GM12878 (cell line): ENCODE data around the gene DCK. TPM values are rescaled to one million over a fixed set of nuclear protein-coding genes. Genes with fewer than 3 reads are reported as not detected.

Experiments
- ASH2L ChIP-seq: fragments of 300-600, 200-600 bp; sonication (generic); IDR thresholded peaks from 2 replicates; pipeline ENCODE4 v1.6.1; 2017; ENCODE audit warnings: low read depth, mild to moderate bottlenecking, borderline replicate concordance
- BACH1 ChIP-seq: fragments of 450-650 bp; IDR thresholded peaks from 2 replicates; pipeline ENCODE4 v1.6.1; 2017; ENCODE audit warnings: mild to moderate bottlenecking, borderline replicate concordance
- BCL3 ChIP-seq: IDR thresholded peaks from 2 replicates; pipeline ENCODE4 v1.6.1; 2011; ENCODE audit warnings: borderline replicate concordance, low read depth, mild to moderate bottlenecking, moderate library complexity, low read length; ENCODE audit not compliant: insufficient read depth, poor library complexity, severe bottlenecking
- BHLHE40 ChIP-seq, 2 experiments: fragments of 450-650 bp in 1 of 2; IDR thresholded peaks; 2 replicates each; pipeline ENCODE4 v1.6.1; 2011 to 2017; ENCODE audit warnings: low read depth in 2 of 2, borderline replicate concordance in 1 of 2, improper control_type of control experiment in 1 of 2, low read length in 1 of 2, mild to moderate bottlenecking in 1 of 2
- CBFB ChIP-seq: IDR thresholded peaks from 2 replicates; pipeline ENCODE4 v1.6.1; 2016; ENCODE audit warnings: antibody characterized with exemption, low read depth
- CBX3 ChIP-seq: fragments of 200-600 bp; sonication (generic); IDR thresholded peaks from 2 replicates; pipeline ENCODE4 v1.6.1; 2016; ENCODE audit warnings: low read depth, borderline replicate concordance
- DPF2 ChIP-seq: fragments of 450-650 bp; IDR thresholded peaks from 2 replicates; pipeline ENCODE4 v1.6.1; 2017; ENCODE audit warnings: mild to moderate bottlenecking
- EGR1 ChIP-seq, 2 experiments: IDR thresholded peaks; 1 replicate in 1 of 2; 2 replicates in 1 of 2; pipeline ENCODE4 v1.6.1; 2011 to 2012; ENCODE audit warnings: low read depth in 2 of 2, low read length in 2 of 2, borderline replicate concordance in 1 of 2, mild to moderate bottlenecking in 1 of 2, moderate library complexity in 1 of 2
- HDAC6 ChIP-seq: fragments of 200-600 bp; sonication (generic); IDR thresholded peaks from one replicate; pipeline ENCODE4 v1.8.0; 2017; ENCODE audit warnings: antibody characterized with exemption; ENCODE audit not compliant: unreplicated experiment
- MXI1 ChIP-seq: fragments of 150-350 bp; IDR thresholded peaks from 2 replicates; pipeline ENCODE4 v1.6.1; 2011; ENCODE audit warnings: low read depth, mild to moderate bottlenecking, inconsistent platforms, low read length, improper control_type of control experiment
- NBN ChIP-seq: fragments of 450-650 bp; IDR thresholded peaks from 2 replicates; pipeline ENCODE4 v1.6.1; 2016
- POLR2A ChIP-seq: IDR thresholded peaks from 2 replicates; pipeline ENCODE4 v1.6.1; 2011; ENCODE audit warnings: low read depth, mild to moderate bottlenecking, low read length
- POLR2AphosphoS2 ChIP-seq: IDR thresholded peaks from 2 replicates; pipeline ENCODE4 v1.6.1; 2011; ENCODE audit warnings: low read depth, mild to moderate bottlenecking, low read length, improper control_type of control experiment, moderate library complexity
- RELA ChIP-seq: fragments of 450-650 bp; IDR thresholded peaks from 2 replicates; pipeline ENCODE4 v1.8.0; 2014; ENCODE audit warnings: borderline replicate concordance; ENCODE audit not compliant: partially characterized antibody
- TBL1XR1 ChIP-seq: IDR thresholded peaks from 2 replicates; pipeline ENCODE4 v1.6.1; 2012; ENCODE audit warnings: low read depth, low read length, improper control_type of control experiment
- YY1 ChIP-seq: IDR thresholded peaks from 2 replicates; pipeline ENCODE4 v1.6.1; 2011; ENCODE audit warnings: low read depth, mild to moderate bottlenecking, low read length
- ZBED1 ChIP-seq: IDR thresholded peaks from 2 replicates; pipeline ENCODE4 v1.6.1; 2016; ENCODE audit warnings: borderline replicate concordance
- ZNF384 ChIP-seq: IDR thresholded peaks from 2 replicates; pipeline ENCODE4 v1.6.1; 2012; ENCODE audit warnings: low read depth, mild to moderate bottlenecking, low read length, improper control_type of control experiment, borderline replicate concordance
- polyA plus RNA-seq, 11 experiments: library from polyadenylated mRNA; depleted of rRNA in 4 of 11; unstranded in 6 of 11; stranded (reverse) in 5 of 11; fragments of >200 nt; fragmentation: Nextera tagmentation in 4 of 11; fragmentation: Illumina TruSeq in 1 of 11; extraction: Ambion mirVana in 4 of 11; extraction: Trizol in 1 of 11; gene quantifications; 1 replicate in 1 of 11; 2 replicates in 10 of 11; pipeline versions ENCODE4 v1.2.1 to v1.2.3, GENCODE V29; 2011 to 2016; ENCODE audit warnings: inconsistent platforms in 2 of 11, missing spikeins in 2 of 11, low read depth in 1 of 11
- total RNA-seq, 4 experiments: library from RNA; depleted of rRNA in 3 of 4; stranded (reverse); fragments of >200 nt in 3 of 4; fragmentation: Illumina TruSeq in 1 of 4; extraction: Trizol in 1 of 4; gene quantifications; 2 replicates each; pipeline versions ENCODE4 v1.2.1 to v1.2.3, GENCODE V29; 2013 to 2021
- TF ChIP-seq, protein P1 (sequence below): fragments of 450-650 bp; IDR thresholded peaks from 2 replicates; pipeline ENCODE4 v1.6.1; 2017; ENCODE audit warnings: low read depth, mild to moderate bottlenecking, moderate library complexity
- TF ChIP-seq, protein P2 (sequence below): IDR thresholded peaks from 2 replicates; pipeline ENCODE4 v1.6.1; 2012; ENCODE audit warnings: improper control_type of control experiment, low read depth, low read length; ENCODE audit not compliant: insufficient replicate concordance

The DCK gene
- total and polyA plus RNA-seq, 10 of the 15 experiments (the other 5 are each of a cell fraction or from before 2014, with no cell fraction given): 20.0 to 69.4 (median 26.2) TPM

GRCh38 chr4:70993181-70994068 is at the start of gene DCK (continued):
- TF ChIP-seq NBN (peak; percentile 17; the same call in 1 of the 2 replicates), ASH2L (no peak), DPF2 (no peak; the same call in none of the 2 replicates), ZBED1 (no peak; the same call in 1 of the 2 replicates), RELA (peak; percentile 55), POLR2A (peak; percentile 94), BCL3 (peak; percentile 54), BACH1 (peak; percentile 69; the same call in 1 of the 2 replicates), CBX3 (no peak), ZNF384 (no peak), CBFB (peak; percentile 72), TBL1XR1 (peak; percentile 41; the same call in 1 of the 2 replicates), POLR2AphosphoS2 (peak; percentile 92), MXI1 (peak; percentile 67; the same call in 1 of the 2 replicates), EGR1 (IDR thresholded peaks at IDR 0.05; ENCODE audit: borderline replicate concordance in 1 of 2, low read depth in 2 of 2, low read length in 2 of 2) (peak; percentile 9 to 56; a peak in 2 of 3 replicates), YY1 (peak; percentile 16; the same call in 1 of the 2 replicates), BHLHE40 (IDR thresholded peaks at IDR 0.05; ENCODE audit: borderline replicate concordance in 1 of 2, low read depth in 2 of 2, low read length in 1 of 2) (peak; percentile 98 to 99), HDAC6 (peak; percentile 39)
- TF ChIP-seq, protein P1, sequence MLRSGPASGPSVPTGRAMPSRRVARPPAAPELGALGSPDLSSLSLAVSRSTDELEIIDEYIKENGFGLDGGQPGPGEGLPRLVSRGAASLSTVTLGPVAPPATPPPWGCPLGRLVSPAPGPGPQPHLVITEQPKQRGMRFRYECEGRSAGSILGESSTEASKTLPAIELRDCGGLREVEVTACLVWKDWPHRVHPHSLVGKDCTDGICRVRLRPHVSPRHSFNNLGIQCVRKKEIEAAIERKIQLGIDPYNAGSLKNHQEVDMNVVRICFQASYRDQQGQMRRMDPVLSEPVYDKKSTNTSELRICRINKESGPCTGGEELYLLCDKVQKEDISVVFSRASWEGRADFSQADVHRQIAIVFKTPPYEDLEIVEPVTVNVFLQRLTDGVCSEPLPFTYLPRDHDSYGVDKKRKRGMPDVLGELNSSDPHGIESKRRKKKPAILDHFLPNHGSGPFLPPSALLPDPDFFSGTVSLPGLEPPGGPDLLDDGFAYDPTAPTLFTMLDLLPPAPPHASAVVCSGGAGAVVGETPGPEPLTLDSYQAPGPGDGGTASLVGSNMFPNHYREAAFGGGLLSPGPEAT: no peak
- TF ChIP-seq, protein P2, sequence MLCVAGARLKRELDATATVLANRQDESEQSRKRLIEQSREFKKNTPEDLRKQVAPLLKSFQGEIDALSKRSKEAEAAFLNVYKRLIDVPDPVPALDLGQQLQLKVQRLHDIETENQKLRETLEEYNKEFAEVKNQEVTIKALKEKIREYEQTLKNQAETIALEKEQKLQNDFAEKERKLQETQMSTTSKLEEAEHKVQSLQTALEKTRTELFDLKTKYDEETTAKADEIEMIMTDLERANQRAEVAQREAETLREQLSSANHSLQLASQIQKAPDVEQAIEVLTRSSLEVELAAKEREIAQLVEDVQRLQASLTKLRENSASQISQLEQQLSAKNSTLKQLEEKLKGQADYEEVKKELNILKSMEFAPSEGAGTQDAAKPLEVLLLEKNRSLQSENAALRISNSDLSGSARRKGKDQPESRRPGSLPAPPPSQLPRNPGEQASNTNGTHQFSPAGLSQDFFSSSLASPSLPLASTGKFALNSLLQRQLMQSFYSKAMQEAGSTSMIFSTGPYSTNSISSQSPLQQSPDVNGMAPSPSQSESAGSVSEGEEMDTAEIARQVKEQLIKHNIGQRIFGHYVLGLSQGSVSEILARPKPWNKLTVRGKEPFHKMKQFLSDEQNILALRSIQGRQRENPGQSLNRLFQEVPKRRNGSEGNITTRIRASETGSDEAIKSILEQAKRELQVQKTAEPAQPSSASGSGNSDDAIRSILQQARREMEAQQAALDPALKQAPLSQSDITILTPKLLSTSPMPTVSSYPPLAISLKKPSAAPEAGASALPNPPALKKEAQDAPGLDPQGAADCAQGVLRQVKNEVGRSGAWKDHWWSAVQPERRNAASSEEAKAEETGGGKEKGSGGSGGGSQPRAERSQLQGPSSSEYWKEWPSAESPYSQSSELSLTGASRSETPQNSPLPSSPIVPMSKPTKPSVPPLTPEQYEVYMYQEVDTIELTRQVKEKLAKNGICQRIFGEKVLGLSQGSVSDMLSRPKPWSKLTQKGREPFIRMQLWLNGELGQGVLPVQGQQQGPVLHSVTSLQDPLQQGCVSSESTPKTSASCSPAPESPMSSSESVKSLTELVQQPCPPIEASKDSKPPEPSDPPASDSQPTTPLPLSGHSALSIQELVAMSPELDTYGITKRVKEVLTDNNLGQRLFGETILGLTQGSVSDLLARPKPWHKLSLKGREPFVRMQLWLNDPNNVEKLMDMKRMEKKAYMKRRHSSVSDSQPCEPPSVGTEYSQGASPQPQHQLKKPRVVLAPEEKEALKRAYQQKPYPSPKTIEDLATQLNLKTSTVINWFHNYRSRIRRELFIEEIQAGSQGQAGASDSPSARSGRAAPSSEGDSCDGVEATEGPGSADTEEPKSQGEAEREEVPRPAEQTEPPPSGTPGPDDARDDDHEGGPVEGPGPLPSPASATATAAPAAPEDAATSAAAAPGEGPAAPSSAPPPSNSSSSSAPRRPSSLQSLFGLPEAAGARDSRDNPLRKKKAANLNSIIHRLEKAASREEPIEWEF: no peak
